ENCODE results near the gene NECTIN1. TPM values are rescaled to one million over a fixed set of nuclear protein-coding genes. Genes with fewer than 3 reads are reported as not detected.

NECTIN1 gene
- total RNA-seq, 2 experiments from 2014 or later: 5.8 to 14.3 TPM

DNA sequence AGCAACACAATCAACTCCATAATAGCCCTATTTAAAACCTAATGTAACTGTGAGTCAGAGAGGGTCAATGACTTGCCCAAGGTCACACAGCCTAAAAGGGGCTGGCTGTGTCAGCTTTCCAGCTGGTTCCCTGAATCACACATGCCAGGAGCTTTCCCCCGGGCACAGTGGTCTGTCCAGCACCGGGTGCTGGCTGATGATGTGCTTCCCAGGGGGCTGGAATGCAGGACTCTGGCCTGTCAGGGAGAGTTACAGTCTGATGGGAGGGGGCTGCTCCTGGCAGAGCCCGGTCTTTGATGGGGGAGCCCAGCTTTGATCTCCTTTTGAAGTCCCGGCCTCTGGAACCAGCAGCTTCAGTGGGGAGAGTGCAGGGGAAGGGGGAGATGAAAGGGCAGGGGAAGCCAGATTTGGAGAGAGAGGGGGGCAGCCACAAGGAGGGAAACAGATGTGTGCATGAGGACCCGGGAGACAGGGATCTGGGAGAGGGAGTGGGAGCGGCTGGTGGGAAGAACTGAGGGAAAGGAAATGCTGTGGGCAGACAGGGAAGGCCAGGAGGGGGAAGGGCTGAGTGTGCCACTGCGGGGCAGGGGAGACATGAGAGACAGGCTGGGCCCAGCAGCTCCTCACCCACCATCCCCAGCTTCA is 102.7 kb downstream of the NECTIN1 start:
- Histone ChIP-seq H3K27ac (ENCODE audit: low read depth, low read length, poor library complexity, severe bottlenecking) (no peak overlapping the region), H2AFZ (ENCODE audit: low read length) (no peak overlapping the region), H3K9me3 (ENCODE audit: low read length) (no peaks in the 10 kb centered on the region), H3K79me2 (ENCODE audit: insufficient read depth, low read depth, low read length) (no peaks in the 10 kb centered on the region), H3K4me3 (ENCODE audit: low read depth, low read length, poor library complexity, severe bottlenecking) (no peak overlapping the region), H4K20me1 (ENCODE audit: insufficient read depth, low read length) (no peaks in the 10 kb centered on the region), H3K4me1 (ENCODE audit: insufficient read depth, low read length, poor library complexity, severe bottlenecking) (peaks cover 10% of the 10 kb centered on the region), H3K9me2 (ENCODE audit: insufficient read depth, low read length) (no peaks in the 10 kb centered on the region), H3K4me2 (ENCODE audit: low read length) (no peak overlapping the region), H3K36me3 (ENCODE audit: insufficient read depth, low read length) (no peaks in the 10 kb centered on the region)
- ChIA-PET CTCF (ENCODE audit: unreplicated experiment) (interaction anchor here (0.6 kb wide), 1 partner anchor 364 kb away, joined by 3 read pairs; no protein-coding TSS in a partner anchor), POLR2A (no interaction called here)
- no TSS peak for BruUV-seq (replicated peaks)
- intact Hi-C loops (cut with micrococcal nuclease; ENCODE audit: unreplicated experiment): no loop called here
- DNase-seq (ENCODE audit: low spot score): no peak
- TF ChIP-seq EZH2phosphoT487 (IDR thresholded peaks at IDR 0.05; ENCODE audit: borderline replicate concordance, low read depth, low read length): no peak
- TF ChIP-seq, protein P1, sequence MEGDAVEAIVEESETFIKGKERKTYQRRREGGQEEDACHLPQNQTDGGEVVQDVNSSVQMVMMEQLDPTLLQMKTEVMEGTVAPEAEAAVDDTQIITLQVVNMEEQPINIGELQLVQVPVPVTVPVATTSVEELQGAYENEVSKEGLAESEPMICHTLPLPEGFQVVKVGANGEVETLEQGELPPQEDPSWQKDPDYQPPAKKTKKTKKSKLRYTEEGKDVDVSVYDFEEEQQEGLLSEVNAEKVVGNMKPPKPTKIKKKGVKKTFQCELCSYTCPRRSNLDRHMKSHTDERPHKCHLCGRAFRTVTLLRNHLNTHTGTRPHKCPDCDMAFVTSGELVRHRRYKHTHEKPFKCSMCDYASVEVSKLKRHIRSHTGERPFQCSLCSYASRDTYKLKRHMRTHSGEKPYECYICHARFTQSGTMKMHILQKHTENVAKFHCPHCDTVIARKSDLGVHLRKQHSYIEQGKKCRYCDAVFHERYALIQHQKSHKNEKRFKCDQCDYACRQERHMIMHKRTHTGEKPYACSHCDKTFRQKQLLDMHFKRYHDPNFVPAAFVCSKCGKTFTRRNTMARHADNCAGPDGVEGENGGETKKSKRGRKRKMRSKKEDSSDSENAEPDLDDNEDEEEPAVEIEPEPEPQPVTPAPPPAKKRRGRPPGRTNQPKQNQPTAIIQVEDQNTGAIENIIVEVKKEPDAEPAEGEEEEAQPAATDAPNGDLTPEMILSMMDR (conservative IDR thresholded peaks at IDR 0.05; ENCODE audit: low read length): no peak

DNA sequence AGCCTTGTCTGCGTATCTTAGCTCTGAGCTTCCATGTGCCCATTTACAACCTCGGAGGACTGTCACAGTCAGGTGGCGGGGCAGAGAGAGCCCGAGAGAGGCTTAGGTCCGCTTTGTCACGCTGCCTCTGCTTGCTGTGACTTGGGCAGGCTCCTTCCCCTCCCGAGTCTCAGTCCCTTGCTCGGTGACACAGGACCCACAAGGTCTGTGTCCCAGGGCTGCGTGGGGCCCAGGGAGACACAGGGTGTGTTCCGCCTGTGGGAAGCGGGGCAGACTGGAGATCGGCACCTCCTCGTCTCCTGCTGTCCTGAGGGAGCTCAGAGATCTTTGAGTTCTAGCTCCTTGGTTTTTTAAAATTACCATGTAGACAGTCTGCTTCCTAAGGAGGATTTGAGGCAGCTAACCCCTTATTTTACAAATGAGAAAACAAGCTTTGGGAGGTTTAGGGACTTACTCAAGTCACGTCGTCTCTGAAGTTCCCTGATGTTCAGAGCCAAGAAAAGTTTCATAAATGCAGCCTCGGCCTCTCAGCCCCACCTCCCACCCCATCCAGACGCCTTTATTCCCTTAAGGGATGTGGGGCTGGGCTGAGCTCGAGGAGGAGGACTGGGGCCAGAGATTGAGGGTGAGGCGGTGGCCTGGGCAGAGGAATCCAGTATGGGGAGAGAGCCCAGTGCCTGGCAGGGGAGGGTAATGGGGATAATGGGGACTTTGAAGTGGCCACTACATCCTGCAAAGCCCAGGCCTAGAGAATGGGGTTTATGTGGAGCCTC is 103.6 kb downstream of the NECTIN1 start:
- Histone ChIP-seq H3K79me2 (ENCODE audit: insufficient read depth, low read depth, low read length) (no peaks in the 10 kb centered on the region), H3K4me1 (ENCODE audit: insufficient read depth, low read length, poor library complexity, severe bottlenecking) (peaks cover 10% of the 10 kb centered on the region), H3K4me3 (ENCODE audit: low read depth, low read length, poor library complexity, severe bottlenecking) (no peak overlapping the region), H3K27ac (ENCODE audit: low read depth, low read length, poor library complexity, severe bottlenecking) (no peak overlapping the region), H3K36me3 (ENCODE audit: insufficient read depth, low read length) (no peaks in the 10 kb centered on the region), H4K20me1 (ENCODE audit: insufficient read depth, low read length) (no peaks in the 10 kb centered on the region), H3K4me2 (ENCODE audit: low read length) (no peak overlapping the region), H2AFZ (ENCODE audit: low read length) (no peak overlapping the region), H3K9me3 (ENCODE audit: low read length) (no peaks in the 10 kb centered on the region), H3K9me2 (ENCODE audit: insufficient read depth, low read length) (no peaks in the 10 kb centered on the region)
- TF ChIP-seq, protein P1 (conservative IDR thresholded peaks at IDR 0.05; ENCODE audit: low read length): no peak
- no peak for TF ChIP-seq EZH2phosphoT487 (IDR thresholded peaks at IDR 0.05; ENCODE audit: borderline replicate concordance, low read depth, low read length)
- intact Hi-C loops (cut with micrococcal nuclease; ENCODE audit: unreplicated experiment): no loop called here
- POLR2A ChIA-PET: interaction anchor here (0.7 to 0.8 kb wide), 2 partner anchors 10 to 1545 kb away, joined by 3 to 5 read pairs; no protein-coding TSS in a partner anchor
- no TSS peak for BruUV-seq (replicated peaks)
- DNase-seq (ENCODE audit: low spot score): no peak
- CTCF ChIA-PET (ENCODE audit: unreplicated experiment): interaction anchor here (0.6 kb wide), 1 partner anchor 365 kb away, joined by 3 read pairs; no protein-coding TSS in a partner anchor

Data from OCI-LY7 (cell line).